ENCODE data around the gene PARP8.
"Not testable (repeated sequence)": the region's sequence is repeated elsewhere in the genome, so short reads cannot be mapped to it uniquely, and the experiment has no call there.

The PARP8 gene

DNA sequence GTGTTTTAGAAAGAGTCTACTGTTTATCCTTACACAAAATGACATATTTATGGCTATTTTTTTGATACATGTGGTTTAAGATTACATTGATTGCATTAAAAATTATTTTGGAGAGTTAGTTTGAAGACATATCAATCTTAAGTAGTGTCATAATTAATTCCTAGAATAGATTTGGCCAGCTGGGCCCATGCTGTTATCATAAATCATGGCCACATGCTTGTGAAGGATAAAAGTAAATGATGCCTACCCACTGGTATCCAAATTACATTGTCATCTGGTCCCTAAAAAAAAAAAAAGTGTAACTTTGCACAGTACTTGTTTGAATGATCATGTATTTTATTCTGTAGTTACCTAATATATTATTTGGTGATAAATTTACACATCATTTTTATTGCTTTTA lies 96.9 kb downstream of the PARP8 start:
- no peak overlapping the region for H3K4me3 ChIP-seq
- H3K27ac ChIP-seq, result no peak overlapping the region

DNA sequence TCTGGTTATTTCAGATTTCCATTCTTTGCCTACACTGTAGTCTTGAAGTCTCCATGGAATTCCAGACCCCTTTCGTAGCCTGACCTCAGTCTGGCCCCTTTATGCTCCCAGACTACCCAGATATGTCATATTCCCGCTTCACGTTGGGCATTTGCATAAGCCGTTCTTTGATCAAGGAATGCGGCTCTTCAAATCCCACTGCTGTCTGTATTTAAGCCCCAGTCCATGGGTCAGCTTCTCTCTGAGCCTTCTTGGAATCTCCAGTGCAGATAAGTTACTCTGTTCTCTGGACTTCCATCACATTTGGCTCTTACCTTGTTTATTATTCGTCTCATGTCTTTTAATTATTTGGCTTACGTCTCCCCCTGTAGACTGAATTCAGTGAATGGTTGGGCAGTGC lies 97.4 kb downstream of the PARP8 start:
- H3K4me3 ChIP-seq, result no peak overlapping the region
- no peak overlapping the region for H3K27ac ChIP-seq

DNA sequence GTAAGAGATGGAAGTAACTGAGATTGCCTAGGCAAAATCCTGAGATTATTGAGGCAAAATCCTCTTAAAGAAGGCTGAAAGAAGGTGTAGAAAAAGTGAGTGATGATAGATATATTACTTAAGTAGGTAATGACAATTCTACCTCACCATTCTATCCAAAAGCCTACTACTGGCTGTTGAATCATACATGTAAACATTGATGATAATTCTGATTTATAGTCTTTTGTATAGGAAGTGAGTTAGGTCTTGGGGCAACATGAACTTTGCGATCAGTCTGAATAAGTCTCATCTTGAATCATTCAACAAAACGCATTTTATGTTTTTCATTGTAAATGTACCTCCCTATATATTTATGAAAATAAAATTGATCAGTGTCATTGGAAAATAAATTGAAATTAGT lies 99.6 kb downstream of the PARP8 start:
- no peak overlapping the region for H3K27ac ChIP-seq

DNA sequence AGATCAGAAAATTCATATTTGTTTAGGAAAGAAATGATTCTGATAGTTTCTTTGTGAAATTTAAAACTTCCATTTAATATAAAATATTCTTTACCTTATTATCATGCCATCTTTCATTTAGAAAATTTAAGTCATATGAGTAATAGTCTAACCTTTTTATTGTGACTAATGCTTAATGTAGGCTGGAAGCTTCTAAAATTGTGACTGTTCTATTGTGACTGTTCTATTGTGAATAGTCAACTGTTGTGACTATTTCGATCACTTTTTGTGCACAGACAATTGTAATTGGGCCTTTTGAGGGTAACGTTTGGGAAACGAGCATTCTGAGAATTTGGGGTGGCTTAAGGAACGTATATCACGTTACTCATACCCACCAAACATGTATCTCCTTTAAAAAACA lies 100.0 kb downstream of the PARP8 start:
- H3K27ac ChIP-seq, result no peak overlapping the region
- H3K4me3 ChIP-seq, result no peak overlapping the region

More for the DNA sequence above, 99.6 kb downstream of the PARP8 start:
- H3K4me3 ChIP-seq, result no peak overlapping the region

DNA sequence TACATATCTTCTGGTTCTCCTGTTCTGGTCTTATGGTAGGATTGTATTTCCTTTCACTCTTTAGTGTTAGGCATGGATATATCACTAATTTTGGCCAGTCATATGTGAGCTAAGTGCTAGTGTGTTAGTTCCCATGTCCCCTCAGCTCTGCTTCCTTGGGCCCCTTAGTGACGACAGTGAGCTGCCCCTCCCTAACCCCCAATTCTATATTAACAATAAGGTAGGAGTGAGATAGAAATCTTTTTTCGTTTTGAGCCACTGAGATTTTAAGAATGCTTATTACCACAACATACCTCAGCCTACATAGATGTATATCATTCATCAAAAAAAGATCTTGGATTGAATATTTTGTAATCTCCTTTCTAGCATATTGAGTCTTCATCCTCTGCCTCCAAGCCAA lies 100.5 kb downstream of the PARP8 start:
- no peak overlapping the region for H3K27ac ChIP-seq
- no peak overlapping the region for H3K4me3 ChIP-seq

DNA sequence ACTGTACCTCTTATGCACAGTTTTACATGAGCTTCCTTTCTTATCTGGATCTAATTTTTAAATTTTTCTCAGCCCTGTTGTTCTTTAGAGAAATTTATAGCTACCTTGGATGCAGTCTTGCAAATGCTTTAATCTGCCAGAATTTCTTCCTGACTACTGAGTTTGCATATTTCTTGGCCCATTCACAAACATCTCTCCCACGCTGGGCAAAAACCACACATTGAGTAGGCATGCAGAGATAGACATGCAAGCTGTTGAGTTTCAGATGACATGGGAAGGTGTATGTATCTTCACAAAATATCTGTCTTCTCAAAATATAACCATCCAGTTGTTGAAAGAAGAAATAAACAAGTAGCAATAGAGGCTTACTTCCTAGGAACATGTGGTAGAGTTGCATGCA lies 101.2 kb downstream of the PARP8 start:
- Histone ChIP-seq H3K27ac (no peak overlapping the region), H3K4me3 (no peak overlapping the region)

DNA sequence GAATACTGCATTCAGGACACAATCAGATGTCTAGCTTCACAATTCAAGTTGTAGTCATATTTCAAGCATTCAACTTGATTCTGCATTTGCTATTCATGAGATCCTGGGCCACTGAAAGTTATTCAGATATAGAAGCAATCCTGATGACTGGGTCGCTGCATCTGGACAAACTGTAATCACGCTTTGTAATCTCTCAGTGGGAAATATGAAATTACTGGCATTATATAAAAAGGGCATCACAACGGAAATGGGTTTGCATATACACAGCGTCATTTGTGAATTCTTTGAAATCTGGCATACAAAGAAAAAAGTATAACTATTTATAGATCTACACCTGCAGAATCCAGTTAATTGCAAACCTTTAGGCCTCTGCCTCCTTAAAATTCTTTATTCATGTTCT lies 102.2 kb downstream of the PARP8 start:
- no peak overlapping the region for H3K27ac ChIP-seq
- H3K4me3 ChIP-seq, result no peak overlapping the region

DNA sequence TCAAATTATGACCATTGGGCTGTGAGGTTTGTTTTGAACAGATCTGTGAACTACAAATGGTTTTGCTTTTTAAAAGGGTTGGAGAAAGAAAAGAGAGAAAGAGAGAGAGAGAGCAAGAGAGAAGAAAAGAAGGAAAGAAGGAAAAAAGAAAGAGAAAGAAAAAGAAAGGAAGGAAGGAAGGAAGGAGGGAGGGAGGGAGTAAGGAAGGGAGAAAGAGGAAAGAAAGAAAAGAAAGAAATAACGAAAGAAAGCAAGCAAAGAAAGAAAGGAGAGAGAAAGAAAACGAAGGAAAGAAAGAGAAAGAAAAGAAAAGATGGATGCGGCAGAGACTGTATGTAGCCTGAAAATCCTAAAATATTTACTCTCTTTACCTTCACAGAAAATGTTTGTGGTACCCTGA lies 104.0 kb downstream of the PARP8 start:
- no peak overlapping the region for H3K27ac ChIP-seq
- H3K4me3 ChIP-seq, result no peak overlapping the region

DNA sequence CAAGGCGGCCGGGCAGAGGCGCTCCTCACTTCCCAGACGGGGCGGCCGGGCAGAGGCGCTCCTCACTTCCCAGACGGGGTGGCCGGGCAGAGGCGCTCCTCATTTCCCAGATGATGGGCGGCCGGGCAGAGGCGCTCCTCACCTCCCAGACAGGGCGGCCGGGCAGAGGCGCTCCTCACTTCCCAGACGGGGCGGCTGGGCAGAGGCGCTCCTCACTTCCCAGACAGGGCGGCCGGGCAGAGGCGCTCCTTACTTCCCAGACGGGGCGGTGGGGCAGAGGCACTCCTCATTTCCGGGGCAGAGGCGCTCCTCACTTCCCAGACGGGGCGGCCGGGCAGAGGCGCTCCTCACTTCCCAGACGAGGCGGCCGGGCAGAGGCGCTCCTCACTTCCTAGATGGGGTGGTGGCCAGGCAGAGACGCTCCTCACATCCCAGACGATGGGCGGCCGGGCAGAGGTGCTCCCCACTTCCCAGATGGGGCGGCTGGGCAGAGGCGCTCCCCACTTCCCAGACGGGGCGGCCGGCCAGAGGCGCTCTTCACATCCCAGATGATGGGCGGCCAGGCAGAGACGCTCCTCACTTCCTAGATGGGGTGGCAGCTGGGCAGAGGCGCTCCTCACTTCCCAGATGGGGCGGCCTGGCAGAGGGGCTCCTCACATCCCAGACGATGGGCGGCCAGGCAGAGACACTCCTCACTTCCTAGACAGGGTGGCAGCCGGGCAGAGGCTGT lies 108.2 kb downstream of the PARP8 start:
- not testable (repeated sequence) for H3K27ac ChIP-seq, H3K4me3 ChIP-seq

DNA sequence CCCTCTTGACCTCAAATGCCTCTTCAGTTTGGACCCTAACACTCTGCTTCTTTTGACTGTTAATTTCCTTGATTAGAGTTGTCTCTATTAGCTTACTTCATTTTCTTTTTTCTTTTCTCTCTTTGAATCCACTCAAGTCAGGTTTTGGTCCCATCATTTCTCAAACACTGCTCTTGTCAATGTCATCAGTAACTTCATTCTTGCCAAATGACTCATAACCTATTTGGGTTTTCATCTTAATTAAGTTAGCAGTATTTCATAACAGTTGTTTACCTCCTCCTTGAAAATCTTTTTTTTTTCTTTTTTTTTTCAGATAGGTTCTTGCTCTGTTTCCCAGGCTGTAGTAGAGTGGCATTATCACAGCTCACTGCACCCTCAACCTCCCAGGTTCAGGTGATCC lies 119.6 kb downstream of the PARP8 start:
- no peak overlapping the region for H3K27ac ChIP-seq
- no peak overlapping the region for H3K4me3 ChIP-seq

DNA sequence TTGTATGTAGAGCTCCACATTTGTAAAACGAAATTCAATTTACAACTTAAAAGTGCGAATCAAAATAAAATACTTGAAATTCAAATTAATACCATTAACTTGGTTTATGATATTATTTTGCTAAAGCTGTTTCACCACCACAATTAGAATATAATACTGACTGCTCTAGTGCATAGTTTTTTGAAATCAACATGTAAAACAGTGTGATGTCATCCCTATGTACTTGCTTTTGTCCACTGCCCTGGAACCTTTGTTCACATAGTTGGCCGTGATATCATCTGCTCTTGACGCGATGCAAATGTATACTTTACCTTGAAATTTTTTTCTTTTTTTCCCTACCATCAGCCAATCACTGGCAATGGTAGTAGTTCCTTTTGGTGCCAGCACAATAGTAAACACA lies 125.4 kb downstream of the PARP8 start:
- H3K27ac ChIP-seq, result no peak overlapping the region
- H3K4me3 ChIP-seq, result no peak overlapping the region

DNA sequence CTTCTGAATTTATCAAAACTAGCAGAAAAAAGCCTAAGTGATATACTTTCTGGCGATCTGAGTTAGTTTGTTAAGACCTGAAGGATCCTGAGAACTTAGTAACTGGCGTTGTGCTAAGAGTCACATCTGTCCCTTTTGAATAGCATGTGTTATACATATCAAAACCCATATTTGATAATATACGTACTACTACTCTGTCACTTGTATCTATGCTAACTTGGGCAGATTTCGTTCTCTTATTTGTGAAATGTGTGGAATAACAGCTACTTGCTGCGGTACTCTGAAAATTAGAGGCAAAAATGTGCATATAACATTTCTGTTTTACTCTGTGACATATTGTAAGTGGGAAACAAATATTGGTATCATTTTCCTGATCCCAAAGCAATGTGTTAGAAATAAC lies 126.4 kb downstream of the PARP8 start:
- Histone ChIP-seq H3K4me3 (no peak overlapping the region), H3K27ac (no peak overlapping the region)

DNA sequence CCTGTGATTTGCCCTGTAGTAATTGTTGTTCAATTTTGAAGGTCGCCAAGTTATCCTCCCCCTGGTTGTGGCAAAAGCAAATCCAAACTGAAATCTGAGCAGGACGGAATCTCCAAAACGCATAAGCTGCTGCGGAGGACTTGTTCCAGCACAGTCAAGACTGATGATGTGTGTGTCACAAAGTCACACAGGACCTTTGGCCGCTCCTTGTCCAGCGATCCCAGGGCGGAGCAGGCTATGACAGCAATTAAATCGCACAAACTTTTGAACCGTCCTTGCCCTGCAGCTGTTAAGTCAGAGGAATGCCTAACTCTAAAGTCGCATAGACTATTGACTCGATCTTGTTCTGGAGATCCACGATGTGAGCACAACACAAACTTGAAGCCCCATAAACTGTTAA lies 128.4 kb downstream of the PARP8 start:
- Histone ChIP-seq H3K4me3 (no peak overlapping the region), H3K27ac (no peak overlapping the region)

DNA sequence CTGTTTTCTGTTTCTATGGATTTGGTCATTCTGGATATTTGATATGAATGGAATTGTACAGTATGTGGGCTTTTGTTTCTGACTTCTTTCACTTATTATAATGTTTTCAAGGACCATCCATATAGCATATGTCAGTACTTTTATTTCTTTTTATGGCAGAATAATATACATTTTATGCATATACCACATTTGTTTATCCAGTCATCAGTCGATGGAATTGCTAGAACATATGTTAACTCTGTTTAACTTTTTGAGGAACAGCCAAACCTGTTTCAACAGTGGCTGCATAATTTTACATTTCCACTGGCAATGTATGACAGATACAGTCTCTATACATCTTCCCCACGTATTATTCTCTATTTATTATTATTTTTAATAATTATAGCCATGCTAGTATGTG lies 131.6 kb downstream of the PARP8 start:
- no peak overlapping the region for H3K27ac ChIP-seq
- no peak overlapping the region for H3K4me3 ChIP-seq

DNA sequence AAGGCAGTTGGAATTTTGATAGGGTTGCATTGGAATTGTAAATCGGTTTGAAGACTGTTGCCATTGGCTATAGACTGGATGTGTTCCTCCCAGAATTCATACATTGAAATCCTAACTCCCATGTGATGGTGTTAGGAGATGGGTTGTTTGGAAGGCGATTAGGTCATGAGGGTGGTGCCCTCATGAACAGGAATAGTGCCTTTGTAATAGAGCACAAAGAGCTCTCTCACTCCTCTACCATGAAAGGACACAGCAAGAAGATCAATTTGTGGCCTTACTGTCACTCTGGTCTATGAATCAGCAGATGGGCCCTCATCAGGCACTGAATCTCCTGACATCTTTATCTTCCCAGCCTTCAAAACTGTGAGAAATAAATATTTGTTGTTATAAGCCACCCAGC lies 133.2 kb downstream of the PARP8 start:
- no peak overlapping the region for H3K4me3 ChIP-seq
- H3K27ac ChIP-seq, result no peak overlapping the region

DNA sequence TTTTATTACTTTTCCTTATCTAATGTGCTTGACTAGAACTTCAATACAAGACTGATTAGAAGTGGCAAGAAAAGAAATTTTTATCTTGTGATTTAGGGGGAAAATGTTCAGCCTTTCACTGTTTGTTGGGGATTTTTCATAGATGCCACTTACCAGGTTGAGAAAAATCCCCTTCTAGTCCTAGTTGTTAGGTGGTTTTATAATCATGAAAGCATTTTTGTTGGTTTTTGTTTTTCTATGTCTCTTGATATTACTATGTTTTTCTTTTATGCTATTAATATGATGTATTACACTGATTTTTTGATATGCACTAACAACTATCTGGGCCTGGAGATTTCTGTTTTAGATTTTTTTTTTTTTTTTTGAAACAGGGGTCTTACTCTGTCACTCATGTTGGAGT lies 134.0 kb downstream of the PARP8 start:
- H3K4me3 ChIP-seq, result no peak overlapping the region
- H3K27ac ChIP-seq, result no peak overlapping the region

DNA sequence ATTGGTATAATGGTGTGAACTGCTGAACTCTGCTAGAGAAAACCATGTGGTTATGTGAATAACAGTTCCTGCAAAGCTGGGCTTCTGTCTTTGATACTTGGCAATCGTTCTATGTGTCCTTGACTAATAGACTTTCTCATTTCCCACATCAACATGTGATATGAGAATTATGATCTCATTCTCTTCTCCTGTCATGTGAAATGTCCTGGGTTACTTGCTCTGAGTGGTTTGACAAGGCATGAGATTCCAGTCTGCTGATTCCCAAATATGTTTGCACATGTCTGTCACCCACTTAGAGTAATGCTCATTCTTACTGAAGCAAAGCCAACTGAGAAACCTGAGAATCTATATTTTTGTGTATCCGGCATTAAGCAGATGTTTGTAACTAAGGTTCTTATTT lies 141.2 kb downstream of the PARP8 start:
- H3K27ac ChIP-seq, result no peak overlapping the region
- H3K4me3 ChIP-seq, result no peak overlapping the region

DNA sequence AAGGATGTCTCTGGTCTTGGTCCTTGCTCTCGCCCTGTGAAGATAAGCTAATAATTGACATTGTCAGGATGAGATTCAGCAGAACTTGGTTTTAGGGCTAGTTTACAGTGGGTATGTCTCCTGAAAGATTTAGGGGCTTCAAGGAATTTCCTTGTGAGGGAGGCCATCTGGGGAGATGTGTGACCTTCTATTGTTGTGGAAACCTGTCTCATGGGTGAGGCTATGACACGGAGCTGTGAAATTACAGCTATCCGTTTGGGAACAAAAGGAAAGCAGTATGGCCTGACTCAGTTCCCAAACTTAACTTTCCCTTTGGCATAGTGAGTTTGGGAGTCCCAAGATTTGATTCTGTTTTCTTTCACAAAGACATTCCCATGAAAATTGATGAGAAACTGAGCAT lies 142.0 kb downstream of the PARP8 start:
- Histone ChIP-seq H3K27ac (peak overlapping the region in 1 of 21 experiments; percentile 63), H3K4me3 (no peak overlapping the region)

DNA sequence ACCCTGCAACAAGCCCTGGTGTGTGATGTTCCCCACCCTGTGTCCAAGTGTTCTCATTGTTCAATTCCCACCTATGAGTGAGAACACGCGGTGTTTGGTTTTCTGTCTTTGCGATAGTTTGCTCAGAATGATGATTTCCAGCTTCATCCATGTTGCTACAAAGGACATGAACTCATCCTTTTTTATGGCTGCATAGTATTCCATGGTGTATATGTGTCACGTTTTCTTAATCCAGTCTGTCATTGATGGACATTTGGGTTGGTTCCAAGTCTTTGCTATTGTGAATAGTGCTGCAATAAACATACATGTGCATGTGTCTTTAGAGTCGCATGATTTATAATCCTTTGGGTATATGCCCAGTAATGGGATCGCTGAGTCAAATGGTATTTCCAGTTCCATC lies 145.3 kb downstream of the PARP8 start:
- H3K27ac ChIP-seq, H3K4me3 ChIP-seq: not testable (repeated sequence)

DNA sequence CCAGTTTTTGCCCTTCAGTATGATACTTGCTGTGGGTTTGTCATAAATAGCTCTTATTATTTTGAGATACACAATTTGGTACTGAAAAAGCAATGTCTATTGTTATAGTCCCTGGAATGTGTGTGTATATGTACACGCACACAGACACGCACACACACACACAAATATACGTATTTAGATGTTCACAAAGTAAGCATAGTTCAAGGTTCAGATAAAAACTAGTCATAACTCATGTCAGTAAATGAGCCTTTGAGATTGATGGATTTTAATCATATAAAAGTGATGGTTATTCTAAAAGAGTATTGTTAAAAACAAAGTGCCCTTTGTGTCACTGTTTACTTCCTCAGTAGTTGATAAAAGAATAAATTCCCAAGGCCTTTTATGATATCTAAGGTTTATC lies 147.3 kb downstream of the PARP8 start:
- H3K27ac ChIP-seq, result no peak overlapping the region

DNA sequence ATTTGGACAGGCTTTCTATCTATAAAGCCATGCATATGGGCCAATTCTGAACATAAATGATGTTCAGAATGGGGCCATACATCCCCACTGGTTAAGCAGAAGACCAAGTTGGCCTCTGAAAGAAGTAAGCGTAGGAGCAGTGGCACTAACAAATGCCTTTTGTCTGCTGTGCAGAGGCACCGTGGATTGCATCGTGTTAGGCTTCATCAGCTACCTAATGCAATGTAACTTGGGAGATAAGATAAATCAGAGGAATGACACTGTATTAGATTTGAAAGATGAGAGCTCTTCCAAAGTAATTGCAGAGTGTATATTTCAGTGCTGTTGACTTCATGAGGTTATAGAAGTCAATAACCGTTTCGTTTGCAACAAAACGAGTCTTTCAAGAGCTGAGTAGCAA lies 148.1 kb downstream of the PARP8 start:
- H3K4me3 ChIP-seq, result no peak overlapping the region
- H3K27ac ChIP-seq, result no peak overlapping the region

More for the DNA sequence above, 147.3 kb downstream of the PARP8 start:
- H3K4me3 ChIP-seq, result no peak overlapping the region

DNA sequence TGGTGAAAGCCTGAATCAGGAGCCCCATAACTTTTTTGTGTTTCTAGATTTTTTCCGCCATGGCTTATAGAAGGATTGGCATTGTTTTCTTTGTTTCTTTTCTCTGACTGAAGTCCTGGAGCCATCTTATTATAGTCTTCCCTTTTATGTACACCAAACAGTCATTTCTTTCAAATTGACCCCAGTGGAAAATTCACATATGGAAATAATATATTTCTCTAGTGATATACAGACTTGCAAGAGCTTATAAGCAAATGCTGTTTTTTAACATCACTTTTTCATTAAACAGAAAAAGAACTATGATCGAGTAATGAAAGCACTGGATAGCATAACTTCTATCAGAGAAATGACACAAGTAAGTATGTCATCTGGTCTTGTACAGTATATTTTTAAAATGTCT lies 155.6 kb downstream of the PARP8 start:
- Histone ChIP-seq H3K27ac (no peak overlapping the region), H3K4me3 (no peak overlapping the region)

Measured in skin epidermis (tissue), 12 donors.